H1 (cell line): ENCODE measurements around the gene POMT2. TPM values are rescaled to one million over a fixed set of nuclear protein-coding genes. Genes with fewer than 3 reads are reported as not detected.

Experiments used
- CTCF ChIA-PET: fragments of 300-600 bp; sonication (Branson Sonifier 250); formaldehyde crosslinking; loops from one replicate; lab custom pipeline; 2021; ENCODE audit not compliant: partially characterized antibody; lab: Charles Lee
- POLR2A ChIA-PET: fragments of 300-600 bp; sonication (Branson Sonifier 250); formaldehyde crosslinking; loops from one replicate; lab custom pipeline; 2021; ENCODE audit warnings: inconsistent platforms; ENCODE audit not compliant: partially characterized antibody; lab: Charles Lee
- DNase-seq, 2 experiments: peaks; one replicate each; pipeline versions ENCODE4 v3.0.0 to v3.0.0-alpha.2; 2010 to 2022; ENCODE audit warnings: low spot score in 2 of 2, low read depth in 1 of 2, mixed read lengths in 1 of 2
- FAIRE-seq: peaks from 2 replicates; lab custom pipeline; 2011; peaks lifted over from hg19 to GRCh38; lab: Jason Lieb, UNC
- H2AFZ ChIP-seq: 2 replicates; pipeline ENCODE4 v1.8.1; 2012; ENCODE audit warnings: low read length, inconsistent platforms
- H2AK5ac ChIP-seq: 2 replicates; pipeline ENCODE4 v1.6.1; 2013; ENCODE audit warnings: low read depth, low read length
- H2BK120ac ChIP-seq: replicated peaks from 2 replicates; pipeline ENCODE3; 2013; ENCODE audit warnings: low read depth, low read length, inconsistent platforms
- H2BK12ac ChIP-seq: 2 replicates; pipeline ENCODE4 v1.6.1; 2013; ENCODE audit warnings: low read depth, low read length
- H2BK15ac ChIP-seq: 2 replicates; pipeline ENCODE4 v1.6.1; 2013; ENCODE audit warnings: low read length
- H2BK20ac ChIP-seq: 2 replicates; pipeline ENCODE4 v1.6.1; 2013; ENCODE audit warnings: low read length
- H2BK5ac ChIP-seq: 2 replicates; pipeline ENCODE4 v1.6.1; 2013; ENCODE audit warnings: low read depth, low read length
- H3K14ac ChIP-seq: 2 replicates; pipeline ENCODE4 v1.6.1; 2013; ENCODE audit warnings: inconsistent platforms; ENCODE audit not compliant: insufficient read length
- H3K18ac ChIP-seq: 2 replicates; pipeline ENCODE4 v1.6.1; 2013; ENCODE audit warnings: low read length; ENCODE audit errors: extremely low read depth
- H3K23ac ChIP-seq: 2 replicates; pipeline ENCODE4 v1.6.1; 2013; ENCODE audit warnings: inconsistent platforms; ENCODE audit not compliant: insufficient read length
- H3K23me2 ChIP-seq: 2 replicates; pipeline ENCODE4 v1.6.1; 2013; ENCODE audit warnings: low read depth, low read length
- H3K27ac ChIP-seq: 2 replicates; pipeline ENCODE4 v1.6.1; 2011; ENCODE audit warnings: low read depth, low read length, inconsistent platforms
- H3K27me3 ChIP-seq, 4 experiments: replicated peaks in 1 of 4; 1 replicate in 1 of 4; 2 replicates in 3 of 4; pipeline versions ENCODE4 v1.6.1 to v1.8.1; 2011 to 2013; ENCODE audit warnings: low read length in 3 of 4, mild to moderate bottlenecking in 3 of 4, inconsistent platforms in 2 of 4, mixed read lengths in 2 of 4, moderate library complexity in 1 of 4; ENCODE audit not compliant: control insufficient read depth in 3 of 4, insufficient read depth in 3 of 4; ENCODE audit errors: extremely low read depth in 1 of 4
- H3K36me3 ChIP-seq, 4 experiments: 2 replicates each; pipeline versions ENCODE4 v1.6.1 to v1.8.1; 2011 to 2013; ENCODE audit warnings: mild to moderate bottlenecking in 4 of 4, low read length in 3 of 4, moderate library complexity in 2 of 4, control low read depth in 1 of 4, inconsistent platforms in 1 of 4; ENCODE audit not compliant: insufficient read depth in 4 of 4, control insufficient read depth in 2 of 4
- H3K4ac ChIP-seq: replicated peaks from 2 replicates; pipeline ENCODE3; 2013; ENCODE audit warnings: low read length, low read depth, mixed read lengths, inconsistent platforms; ENCODE audit not compliant: insufficient read length
- H3K4me1 ChIP-seq, 4 experiments: replicated peaks in 1 of 4; 1 replicate in 1 of 4; 2 replicates in 3 of 4; pipeline versions ENCODE4 v1.6.1 to v1.8.1; 2011 to 2013; ENCODE audit warnings: low read length in 3 of 4, inconsistent platforms in 2 of 4, mixed read lengths in 1 of 4; ENCODE audit not compliant: insufficient read depth in 4 of 4, control insufficient read depth in 3 of 4
- H3K4me2 ChIP-seq, 2 experiments: 2 replicates each; pipeline versions ENCODE4 v1.6.1 to v1.8.1; 2011 to 2013; ENCODE audit warnings: low read depth in 2 of 2, low read length in 2 of 2, control low read depth in 1 of 2, inconsistent platforms in 1 of 2, mild to moderate bottlenecking in 1 of 2; ENCODE audit not compliant: insufficient read depth in 1 of 2
- H3K4me3 ChIP-seq, 4 experiments: fragments of 200-600, 300-600 bp in 1 of 4; sonication (generic), shearing (Covaris generic), sonication (Bioruptor Twin) in 1 of 4; 2 replicates each; pipeline versions ENCODE4 v1.5.1 to v1.8.1; 2011 to 2016; ENCODE audit warnings: low read length in 4 of 4, low read depth in 3 of 4, control low read depth in 2 of 4, inconsistent platforms in 2 of 4, mild to moderate bottlenecking in 2 of 4, mixed read lengths in 1 of 4, moderate library complexity in 1 of 4; ENCODE audit not compliant: insufficient read depth in 2 of 4; ENCODE audit errors: extremely low read depth in 1 of 4
- H3K56ac ChIP-seq: replicated peaks from 2 replicates; pipeline ENCODE3; 2013; ENCODE audit warnings: low read depth, mild to moderate bottlenecking, mixed read lengths, low read length, inconsistent platforms; ENCODE audit not compliant: insufficient read length
- H3K79me1 ChIP-seq: 2 replicates; pipeline ENCODE4 v1.6.1; 2013; ENCODE audit warnings: low read depth, low read length, control low read depth
- H3K79me2 ChIP-seq, 2 experiments: 2 replicates each; pipeline versions ENCODE4 v1.6.1 to v1.8.1; 2012 to 2013; ENCODE audit warnings: low read length in 2 of 2, mild to moderate bottlenecking in 2 of 2, inconsistent platforms in 1 of 2; ENCODE audit not compliant: insufficient read depth in 2 of 2, control insufficient read depth in 1 of 2
- H3K9ac ChIP-seq, 4 experiments: replicated peaks in 1 of 4; 1 replicate in 1 of 4; 2 replicates in 3 of 4; pipeline versions ENCODE4 v1.6.1 to v1.8.1; 2011 to 2013; ENCODE audit warnings: low read depth in 3 of 4, low read length in 3 of 4, control low read depth in 2 of 4, mild to moderate bottlenecking in 2 of 4, moderate library complexity in 2 of 4, inconsistent platforms in 1 of 4; ENCODE audit errors: extremely low read depth in 1 of 4
- H3K9me3 ChIP-seq, 2 experiments: 2 replicates each; pipeline versions ENCODE4 v1.6.1 to v1.8.1; 2012 to 2013; ENCODE audit warnings: mild to moderate bottlenecking in 2 of 2, moderate library complexity in 2 of 2, control low read depth in 1 of 2, inconsistent platforms in 1 of 2, low read depth in 1 of 2, low read length in 1 of 2, mixed read lengths in 1 of 2; ENCODE audit not compliant: insufficient read depth in 2 of 2
- H4K20me1 ChIP-seq, 2 experiments: replicated peaks in 1 of 2; 2 replicates each; pipeline versions ENCODE3 to v1.8.1; 2011 to 2013; ENCODE audit warnings: inconsistent platforms in 2 of 2, low read length in 2 of 2, mild to moderate bottlenecking in 1 of 2; ENCODE audit not compliant: insufficient read depth in 2 of 2, control insufficient read depth in 1 of 2
- H4K5ac ChIP-seq: 2 replicates; pipeline ENCODE4 v1.6.1; 2013; ENCODE audit warnings: low read length, low read depth, mixed read lengths, inconsistent platforms; ENCODE audit not compliant: insufficient read length
- H4K8ac ChIP-seq: 2 replicates; pipeline ENCODE4 v1.8.0; 2013; ENCODE audit warnings: mild to moderate bottlenecking, moderate library complexity, low read length, inconsistent platforms; ENCODE audit not compliant: insufficient read depth; ENCODE audit errors: extremely low read depth
- H4K91ac ChIP-seq: replicated peaks from 2 replicates; pipeline ENCODE3; 2013; ENCODE audit warnings: low read length, mixed read lengths, inconsistent platforms; ENCODE audit not compliant: insufficient read length
- ASH2L ChIP-seq: fragments of 200-600, 300-600 bp; sonication (generic); IDR thresholded peaks from one replicate; pipeline ENCODE4 v1.7.1; 2017; ENCODE audit warnings: low read length
- EGR1 ChIP-seq: IDR thresholded peaks from 2 replicates; pipeline ENCODE4 v1.6.1; 2011; ENCODE audit warnings: low read depth, low read length, borderline replicate concordance
- EP300 ChIP-seq, 2 experiments: IDR thresholded peaks; 1 replicate in 1 of 2; 2 replicates in 1 of 2; pipeline ENCODE4 v1.6.1; 2011 to 2012; ENCODE audit warnings: low read depth in 2 of 2, low read length in 2 of 2, mild to moderate bottlenecking in 2 of 2, borderline replicate concordance in 1 of 2, inconsistent platforms in 1 of 2, moderate library complexity in 1 of 2
- JUN ChIP-seq: IDR thresholded peaks from 2 replicates; pipeline ENCODE4 v1.6.1; 2011; ENCODE audit warnings: low read depth, mild to moderate bottlenecking, improper control_type of control experiment, low read length
- MAX ChIP-seq: IDR thresholded peaks from 2 replicates; pipeline ENCODE4 v1.6.1; 2012; ENCODE audit warnings: inconsistent platforms
- TAF1 ChIP-seq: IDR thresholded peaks from 2 replicates; pipeline ENCODE4 v1.6.1; 2011; ENCODE audit warnings: mild to moderate bottlenecking, low read depth, low read length
- TAF7 ChIP-seq: optimal IDR thresholded peaks from 2 replicates; pipeline ENCODE3; 2011; ENCODE audit warnings: low read depth, mild to moderate bottlenecking, inconsistent platforms, low read length, moderate library complexity, borderline replicate concordance
- WGBS, 2 experiments: shearing (Covaris generic) in 1 of 2; methylation state at CpG; one replicate each; pipeline versions ENCODE4 v1.1.6 to v1.1.7; 2013 to 2015; ENCODE audit warnings: low lambda C conversion rate in 2 of 2, mixed read lengths in 2 of 2, inconsistent platforms in 1 of 2, low coverage in 1 of 2, missing lambda C conversion rate in 1 of 2; ENCODE audit not compliant: insufficient replicate concordance in 2 of 2, insufficient coverage in 1 of 2, insufficient read length in 1 of 2; ENCODE audit errors: extremely low coverage in 1 of 2, missing lambda C conversion rate in 1 of 2; 5-methylcytosine and 5-hydroxymethylcytosine counted together
- polyA plus RNA-seq, 7 experiments: library from polyadenylated mRNA; depleted of rRNA in 3 of 7; stranded (reverse) in 5 of 7; unstranded in 2 of 7; fragments of >200 nt in 5 of 7; fragments of 200-250 nt in 2 of 7; gene quantifications; 1 replicate in 5 of 7; 2 replicates in 1 of 7; 4 replicates in 1 of 7; pipeline versions ENCODE4 v1.2.1 to v1.2.3, GENCODE V29; 2011 to 2013; ENCODE audit warnings: missing spikeins in 2 of 7, mixed read lengths in 2 of 7
- total RNA-seq: library from RNA; stranded (reverse); fragmentation: NEBNext Ultra II Directional; extraction: Animal tissue kit (Norgen Biotek cat#: 25700); gene quantifications from 2 replicates; pipeline ENCODE4 v1.2.1, GENCODE V29; 2021

Gene POMT2
- total and polyA plus RNA-seq, 2 of the 8 experiments (the other 6 are each of a cell fraction or from before 2014, with no cell fraction given): 20.8 to 44.9 TPM

GRCh38 chr14:77316872-77317301 is 3.8 kb downstream of the POMT2 start:
- Histone ChIP-seq H3K4me1 (peaks cover 11 to 28% (median 17%) of the 10 kb centered on the region in 4 experiments; a peak in 6 of 7 replicates), H3K4me3 (no peak overlapping the region), H3K56ac (no peak overlapping the region), H3K79me1 (peaks cover 13% of the 10 kb centered on the region), H3K18ac (no peak overlapping the region), H4K5ac (no peak overlapping the region), H4K20me1 (peaks cover 0 to 2% of the 10 kb centered on the region in 2 experiments), H2BK20ac (no peak overlapping the region), H3K9me3 (no peaks in the 10 kb centered on the region), H3K23me2 (peaks cover 4% of the 10 kb centered on the region), H3K36me3 (no peaks in the 10 kb centered on the region), H3K4ac (no peak overlapping the region), H2BK120ac (no peak overlapping the region), H2AK5ac (peak overlapping the region; percentile 67), H4K8ac (peak overlapping the region; percentile 74), H2AFZ (no peak overlapping the region), H3K79me2 (peaks cover 6 to 50% of the 10 kb centered on the region in 2 experiments), H3K14ac (no peak overlapping the region), H2BK5ac (no peak overlapping the region; the same call in 1 of the 2 replicates), H3K27ac (0 out of 2 replicates have a peak overlapping the region, but pooled peaks have one; percentile 6), H3K9ac (no peak overlapping the region), H3K27me3 (no peaks in the 10 kb centered on the region), H2BK15ac (no peak overlapping the region), H3K4me2 (no peak overlapping the region), H2BK12ac (peak overlapping the region; percentile 11; the same call in 1 of the 2 replicates), H3K23ac (no peak overlapping the region), H4K91ac (no peak overlapping the region)
- CTCF ChIA-PET: interaction anchor here (0.8 to 8.6 kb wide), 34 partner anchors 9 to 543 kb away, joined by 3 to 353 read pairs (median 4); partner anchors contain the start of genes SAMD15, TMED8, VIPAS39 and ZDHHC22
- DNase-seq: no peak
- WGBS, 2 experiments: 96% methylated on average over 5 of the region's 5 CpGs; no CpG with 5 or more reads in 1 of the 2 experiments
- no peak for FAIRE-seq
- POLR2A ChIA-PET: interaction anchor here (1.2 to 1.6 kb wide), 2 partner anchors 10 to 141 kb away, joined by 3 to 6 read pairs; partner anchors contain the start of genes AHSA1 and VIPAS39
- TF ChIP-seq EGR1 (no peak), JUN (no peak), MAX (no peak), TAF1 (no peak), ASH2L (no peak), TAF7 (no peak), EP300 (IDR thresholded peaks at IDR 0.05; ENCODE audit: borderline replicate concordance in 1 of 2, low read depth in 2 of 2, low read length in 2 of 2) (no peak)
